NT2/D1 (cell line): ENCODE measurements around the gene SUN1.
A peak's percentile ranks its signal among the peaks of the same experiment; 100 is the strongest.
"Not testable (repeated sequence)": the region's sequence is repeated elsewhere in the genome, so short reads cannot be mapped to it uniquely, and the experiment has no call there.

Source experiments
- DNase-seq: peaks from one replicate; pipeline ENCODE4 v3.0.0-alpha.2; 2011; ENCODE audit warnings: low read depth, low spot score
- H3K27me3 ChIP-seq: 2 replicates; pipeline ENCODE4 v1.6.0; 2011; ENCODE audit warnings: mild to moderate bottlenecking; ENCODE audit not compliant: insufficient read length, insufficient read depth
- H3K36me3 ChIP-seq: 2 replicates; pipeline ENCODE4 v1.6.1; 2011; ENCODE audit warnings: mild to moderate bottlenecking, low read length, mixed read lengths; ENCODE audit not compliant: insufficient read depth, insufficient read length
- H3K4me1 ChIP-seq: 2 replicates; pipeline ENCODE4 v1.5.1; 2011; ENCODE audit not compliant: insufficient read depth, insufficient read length
- H3K4me3 ChIP-seq: 2 replicates; pipeline ENCODE4 v1.5.1; 2011; ENCODE audit warnings: low read depth; ENCODE audit not compliant: insufficient read length
- H3K9ac ChIP-seq: 2 replicates; pipeline ENCODE4 v1.6.0; 2011; ENCODE audit warnings: low read depth; ENCODE audit not compliant: insufficient read length
- H3K9me3 ChIP-seq: 2 replicates; pipeline ENCODE4 v1.5.1; 2011; ENCODE audit warnings: mild to moderate bottlenecking, low read length; ENCODE audit not compliant: insufficient read depth
- SUZ12 ChIP-seq: IDR thresholded peaks from 2 replicates; pipeline ENCODE4 v1.6.1; 2011; ENCODE audit not compliant: insufficient read length, insufficient read depth; ENCODE audit errors: extremely low read depth
- YY1 ChIP-seq: IDR thresholded peaks from 2 replicates; pipeline ENCODE4 v1.6.1; 2011; ENCODE audit not compliant: insufficient read length, insufficient read depth
- ZNF274 ChIP-seq: IDR thresholded peaks from 2 replicates; pipeline ENCODE4 v1.6.1; 2011; ENCODE audit warnings: mild to moderate bottlenecking, low read depth, low read length

SUN1 gene

DNA sequence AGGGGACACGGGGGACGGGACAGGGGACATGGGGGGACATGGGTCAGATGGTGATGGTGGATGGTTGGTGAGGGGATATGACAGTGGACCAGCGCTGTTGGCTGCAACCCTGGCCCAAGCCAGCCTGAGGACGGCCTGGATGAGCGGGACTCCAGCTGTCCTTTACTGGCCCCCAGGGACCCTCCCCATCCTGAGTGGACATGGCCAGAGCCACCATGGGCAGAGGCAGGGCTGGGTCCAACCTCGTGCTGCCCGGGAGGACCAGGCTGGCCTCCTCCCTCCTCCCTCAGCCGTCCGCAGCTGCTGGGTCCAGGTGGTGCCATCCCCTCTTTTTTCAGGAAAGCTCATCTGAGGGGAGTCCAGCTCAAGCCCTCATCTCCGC lies 74.5 kb downstream of the SUN1 start:
- peaks cover 19% of the 10 kb centered on the region for H3K4me1 ChIP-seq
- H3K36me3 ChIP-seq, result no peaks in the 10 kb centered on the region
- TF ChIP-seq SUZ12 (no peak), YY1 (no peak), ZNF274 (no peak)
- H3K4me3 ChIP-seq, result no peak overlapping the region
- no peak for DNase-seq
- peaks cover 48% of the 10 kb centered on the region for H3K27me3 ChIP-seq
- H3K9me3 ChIP-seq, result no peaks in the 10 kb centered on the region
- no peak overlapping the region for H3K9ac ChIP-seq

DNA sequence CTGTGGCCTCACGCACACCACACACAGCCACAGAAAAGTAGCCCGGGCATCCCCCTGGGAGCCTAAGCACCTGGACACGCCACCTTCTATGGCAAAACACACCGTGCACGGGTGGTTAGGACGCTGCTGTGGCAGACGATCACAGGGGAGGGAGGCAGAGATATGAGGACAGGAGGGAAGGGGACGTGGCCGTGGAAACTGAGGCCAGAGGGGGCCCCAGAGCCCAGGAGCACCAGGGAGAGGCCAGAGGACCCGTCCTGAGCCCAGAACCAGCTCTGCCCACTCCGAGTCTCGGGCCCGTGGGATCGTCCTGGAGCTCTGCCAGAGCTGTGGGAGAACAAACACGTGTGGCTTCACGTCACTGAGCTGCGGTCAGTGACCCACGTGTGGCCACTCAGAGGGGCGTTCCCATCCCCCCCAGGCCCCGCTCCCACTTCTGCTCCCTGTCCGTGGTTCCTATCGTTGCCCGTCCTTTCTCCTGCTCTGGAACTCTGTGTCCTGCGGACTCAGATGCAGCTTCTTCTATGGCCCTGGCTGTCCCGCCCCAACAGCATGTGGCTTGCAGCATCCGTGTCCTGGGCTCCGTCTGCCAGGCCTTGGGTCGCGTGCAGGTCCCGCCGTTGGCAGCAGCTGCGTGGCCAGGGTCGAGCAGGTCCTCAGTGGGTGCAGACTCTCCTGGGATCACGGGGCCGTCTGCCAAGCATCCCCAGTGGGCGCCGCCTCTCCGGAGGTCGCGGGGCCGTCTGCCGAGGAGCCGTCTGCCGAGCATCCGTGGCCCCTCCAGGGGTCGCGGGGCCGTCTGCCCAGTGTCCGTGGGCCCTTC lies 75.1 kb downstream of the SUN1 start:
- TF ChIP-seq YY1 (no peak), ZNF274 (no peak), SUZ12 (no peak)

DNA sequence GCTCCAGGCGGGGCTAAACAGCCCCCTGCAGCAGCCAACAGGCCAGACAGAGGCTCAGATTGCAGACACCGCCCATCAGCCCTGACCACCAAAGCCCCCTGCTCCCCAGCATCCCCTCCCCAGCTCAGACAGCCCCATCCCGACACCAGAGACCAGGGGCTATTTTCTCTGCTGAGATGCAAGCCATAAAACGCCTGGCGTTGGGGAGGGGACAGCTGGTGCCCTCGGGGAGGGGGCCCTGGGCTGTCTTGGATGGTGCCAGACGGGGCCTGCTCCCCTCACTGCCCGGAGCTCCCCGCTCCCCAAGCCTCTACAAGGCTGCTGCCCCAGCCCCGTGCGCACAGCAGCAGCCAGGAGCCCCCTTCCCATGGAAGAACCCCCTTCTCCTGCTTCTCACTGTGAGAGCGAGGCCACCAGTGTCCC lies 75.9 kb downstream of the SUN1 start:
- no peak for TF ChIP-seq SUZ12
- TF ChIP-seq YY1, result no peak
- no peak for TF ChIP-seq ZNF274
- DNase-seq, result no peak
- Histone ChIP-seq H3K9ac (peak overlapping the region; percentile 74), H3K9me3 (no peaks in the 10 kb centered on the region), H3K4me3 (peak overlapping the region; percentile 10), H3K27me3 (peaks cover 48% of the 10 kb centered on the region), H3K36me3 (no peaks in the 10 kb centered on the region), H3K4me1 (peaks cover 22% of the 10 kb centered on the region)

More for the DNA sequence above, 75.1 kb downstream of the SUN1 start:
- H3K27me3 ChIP-seq, result peaks cover 48% of the 10 kb centered on the region
- H3K36me3 ChIP-seq, result no peaks in the 10 kb centered on the region
- peak overlapping the region; percentile 4 for H3K9ac ChIP-seq
- DNase-seq, result no peak
- no peak overlapping the region for H3K4me3 ChIP-seq
- peaks cover 22% of the 10 kb centered on the region for H3K4me1 ChIP-seq
- no peaks in the 10 kb centered on the region for H3K9me3 ChIP-seq

DNA sequence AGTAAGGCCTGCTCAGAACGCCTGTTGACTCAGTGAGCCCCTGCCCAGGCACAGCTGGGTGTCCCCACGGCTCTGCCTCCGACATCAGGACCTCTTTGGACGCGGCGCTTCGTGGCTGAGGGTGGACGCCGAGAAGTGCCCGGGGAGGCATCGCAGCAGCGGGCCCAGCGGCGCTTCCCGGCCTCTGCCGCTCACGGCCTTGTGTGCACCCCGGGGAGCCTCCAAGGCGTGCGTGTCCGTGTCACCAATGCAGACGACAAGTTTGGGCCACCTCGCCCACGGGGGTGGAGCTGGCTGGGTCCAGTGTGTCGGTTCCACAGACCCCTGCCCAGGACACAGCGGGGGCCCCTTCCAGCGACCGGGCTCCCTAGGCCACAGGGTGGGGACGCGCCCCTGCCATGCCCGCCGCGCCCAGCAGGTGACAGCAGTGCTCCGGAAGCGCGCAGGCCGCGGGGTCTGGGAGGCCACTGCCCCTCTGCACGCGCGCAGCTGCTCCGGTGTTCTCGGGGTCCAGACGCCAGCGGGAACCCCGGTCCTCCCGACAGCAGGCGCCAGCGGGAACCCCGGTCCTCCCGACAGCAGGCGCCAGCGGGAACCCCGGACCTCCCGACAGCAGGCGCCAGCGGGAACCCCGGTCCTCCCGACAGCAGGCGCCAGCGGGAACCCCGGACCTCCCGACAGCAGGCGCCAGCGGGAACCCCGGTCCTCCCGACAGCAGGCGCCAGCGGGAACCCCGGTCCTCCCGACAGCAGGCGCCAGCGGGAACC lies 76.5 kb downstream of the SUN1 start:
- H3K9me3 ChIP-seq, H3K36me3 ChIP-seq: not testable (repeated sequence)
- H3K4me3 ChIP-seq, result peak overlapping the region; percentile 10
- DNase-seq, result peak; percentile 46
- H3K4me1 ChIP-seq, result peaks cover 22% of the 10 kb centered on the region
- peaks cover 44% of the 10 kb centered on the region for H3K27me3 ChIP-seq
- H3K9ac ChIP-seq, result peak overlapping the region; percentile 74

DNA sequence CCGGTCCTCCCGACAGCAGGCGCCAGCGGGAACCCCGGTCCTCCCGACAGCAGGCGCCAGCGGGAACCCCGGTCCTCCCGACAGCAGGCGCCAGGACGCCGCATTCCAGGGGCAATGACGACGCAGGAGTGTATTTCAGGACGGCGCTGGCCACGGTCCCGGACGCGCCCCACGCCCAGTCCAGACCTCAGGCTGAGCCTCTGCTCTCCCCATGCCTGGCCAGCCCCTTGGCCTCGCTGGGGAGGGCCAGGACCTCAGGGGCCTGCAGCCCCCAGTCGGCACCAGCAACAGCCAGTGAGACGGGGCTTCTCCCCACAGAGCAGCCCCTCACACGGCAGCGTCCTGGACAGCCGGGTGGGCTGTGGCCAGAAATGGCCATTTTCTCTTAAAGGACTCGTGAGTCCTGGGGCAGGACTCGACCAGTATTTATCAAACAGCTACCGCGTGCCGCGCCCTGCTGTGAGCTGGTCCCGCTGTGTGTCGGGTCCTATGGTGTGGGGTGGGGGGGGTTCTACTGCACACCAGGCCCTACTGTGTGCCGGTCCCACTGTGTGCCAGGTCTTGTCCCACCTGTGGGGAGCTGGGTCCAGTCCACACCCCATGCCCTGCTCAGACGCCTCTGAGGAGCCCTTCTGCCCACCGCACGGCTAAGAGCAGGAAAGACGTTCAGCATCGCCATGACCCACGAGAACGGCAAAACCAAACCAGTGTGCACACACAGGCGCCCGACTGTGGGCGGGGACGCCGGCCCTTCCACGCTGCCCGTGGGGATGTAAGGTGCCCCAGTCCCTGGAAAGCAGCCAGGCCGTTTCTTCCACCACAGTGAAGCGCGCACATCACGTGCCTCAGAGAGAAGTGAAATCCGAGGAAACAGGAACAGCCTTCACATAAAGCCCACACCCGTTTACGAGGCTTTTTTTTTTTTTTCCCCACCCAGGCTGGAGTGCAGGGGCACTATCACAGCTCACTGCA lies 77.4 kb downstream of the SUN1 start:
- no peak overlapping the region for H3K9ac ChIP-seq
- no peak for TF ChIP-seq YY1

DNA sequence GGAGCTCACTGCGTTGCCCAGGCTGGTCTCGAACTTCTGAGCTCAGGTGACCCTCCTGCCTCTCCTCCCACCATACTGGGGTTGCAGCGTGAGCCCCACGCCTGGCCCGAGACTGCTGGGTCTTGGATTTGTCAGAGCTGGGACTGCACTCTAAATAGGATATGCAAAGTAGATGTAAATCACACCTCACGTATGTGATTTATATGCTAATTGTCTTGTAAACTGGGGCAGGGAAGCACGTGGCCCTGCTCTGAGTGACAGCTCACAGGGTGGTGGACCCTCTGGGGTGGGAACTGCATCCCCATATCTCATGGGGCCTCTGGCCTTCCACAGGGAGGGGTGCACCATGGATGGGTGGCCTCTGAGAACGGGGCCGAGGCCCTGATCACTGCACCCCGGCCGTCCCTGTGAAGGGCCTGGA lies 78.2 kb downstream of the SUN1 start:
- H3K9ac ChIP-seq, result peak overlapping the region; percentile 21
- peaks cover 27% of the 10 kb centered on the region for H3K27me3 ChIP-seq
- no peak overlapping the region for H3K4me3 ChIP-seq
- TF ChIP-seq ZNF274 (no peak), YY1 (no peak), SUZ12 (no peak)
- no peaks in the 10 kb centered on the region for H3K36me3 ChIP-seq
- peaks cover 25% of the 10 kb centered on the region for H3K4me1 ChIP-seq
- H3K9me3 ChIP-seq, result no peaks in the 10 kb centered on the region
- no peak for DNase-seq

More for the DNA sequence above, 77.4 kb downstream of the SUN1 start:
- Histone ChIP-seq H3K4me1 (peaks cover 22% of the 10 kb centered on the region), H3K27me3 (peaks cover 35% of the 10 kb centered on the region), H3K9me3 (no peaks in the 10 kb centered on the region), H3K4me3 (peak overlapping the region; percentile 26), H3K36me3 (no peaks in the 10 kb centered on the region)
- DNase-seq, result no peak

DNA sequence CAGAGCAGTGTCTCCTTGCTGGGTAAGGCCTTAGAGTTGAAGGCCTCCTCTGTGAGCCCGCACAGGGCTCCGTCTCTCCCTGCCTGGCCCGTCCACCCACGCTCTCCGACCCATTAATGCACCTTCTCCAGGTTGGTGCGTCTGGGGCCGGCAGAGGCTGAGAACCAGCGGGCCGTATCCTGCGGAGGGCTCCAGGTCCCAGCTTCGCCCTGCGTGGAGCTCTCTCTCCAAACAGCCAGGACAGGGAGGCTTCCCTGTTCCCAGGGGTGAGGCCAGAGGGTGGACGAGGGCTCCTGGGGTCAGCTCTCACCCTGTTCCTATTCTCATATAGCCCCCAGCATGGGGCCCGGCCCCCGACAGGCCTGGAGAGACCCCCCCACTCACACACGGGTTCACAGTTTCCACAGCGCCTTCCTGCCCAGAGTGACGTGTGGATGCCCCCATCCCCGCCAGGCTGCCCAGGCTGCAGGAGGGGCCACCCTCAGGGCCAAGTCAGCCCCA lies 78.7 kb downstream of the SUN1 start:
- no peak for DNase-seq
- H3K36me3 ChIP-seq, result no peaks in the 10 kb centered on the region
- no peak overlapping the region for H3K4me3 ChIP-seq
- H3K9me3 ChIP-seq, result no peaks in the 10 kb centered on the region
- peaks cover 25% of the 10 kb centered on the region for H3K4me1 ChIP-seq
- peaks cover 24% of the 10 kb centered on the region for H3K27me3 ChIP-seq
- H3K9ac ChIP-seq, result peak overlapping the region; percentile 21
- no peak for TF ChIP-seq YY1
- TF ChIP-seq SUZ12, result no peak
- TF ChIP-seq ZNF274, result no peak
